GM21528 (cell line): ENCODE measurements around the gene SERGEF.

ENCODE experiments used
- ATAC-seq: cut with Tn5 transposase; IDR thresholded peaks from one replicate; pipeline ENCODE4 v1.9.1; 2021; ENCODE audit warnings: mild to moderate bottlenecking, moderate library complexity; ENCODE audit not compliant: unreplicated experiment, low FRiP score

Gene SERGEF

DNA sequence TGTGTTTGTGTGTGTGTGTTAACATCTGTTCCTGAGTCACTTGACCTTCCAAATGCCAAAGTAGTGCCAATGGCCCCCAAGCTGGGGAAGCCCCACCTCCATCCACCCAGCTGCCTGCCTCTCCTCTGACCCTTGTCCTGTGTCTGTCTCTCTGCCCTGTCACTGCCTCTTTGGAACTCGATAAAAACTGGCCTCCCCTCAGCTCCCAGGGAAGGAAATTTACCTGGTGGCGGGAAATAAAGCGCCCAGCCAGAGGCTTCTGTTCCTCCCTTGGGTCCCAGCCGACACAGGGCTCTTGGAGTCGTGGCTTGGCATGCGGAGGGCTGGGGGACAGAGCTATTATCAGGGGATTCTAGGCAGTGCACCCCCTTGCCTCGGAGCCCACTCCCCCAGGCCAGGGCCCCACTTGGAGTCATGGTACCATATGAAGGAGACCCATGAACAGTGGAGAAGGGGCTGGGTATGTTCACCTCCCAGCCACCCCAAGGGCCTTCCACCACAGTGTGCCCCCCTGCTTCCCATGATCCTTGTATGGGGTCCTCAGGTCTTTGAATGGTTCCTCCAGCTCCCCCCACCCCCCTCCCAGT is 272.1 kb downstream of the SERGEF start:
- no peak for ATAC-seq

DNA sequence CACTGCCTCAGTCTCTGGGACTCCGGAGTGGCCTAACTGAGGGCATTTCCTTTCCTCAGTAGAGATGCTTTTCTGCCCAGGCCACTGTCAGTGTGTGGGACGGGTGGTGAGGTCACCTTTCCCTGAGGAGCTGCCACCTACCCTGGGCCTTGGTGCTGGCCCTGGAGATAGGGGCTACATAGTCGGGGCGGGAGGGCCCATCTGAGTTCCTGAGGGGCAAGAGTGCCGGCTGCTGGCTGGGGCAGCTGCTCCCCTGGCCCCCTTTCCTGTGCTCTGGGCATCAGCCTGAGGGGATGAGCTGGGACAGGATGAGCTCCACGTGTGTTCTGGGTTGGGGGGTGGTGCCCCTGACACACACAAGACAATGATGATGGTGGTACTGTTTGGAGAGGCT is 272.9 kb downstream of the SERGEF start:
- ATAC-seq, result no peak

DNA sequence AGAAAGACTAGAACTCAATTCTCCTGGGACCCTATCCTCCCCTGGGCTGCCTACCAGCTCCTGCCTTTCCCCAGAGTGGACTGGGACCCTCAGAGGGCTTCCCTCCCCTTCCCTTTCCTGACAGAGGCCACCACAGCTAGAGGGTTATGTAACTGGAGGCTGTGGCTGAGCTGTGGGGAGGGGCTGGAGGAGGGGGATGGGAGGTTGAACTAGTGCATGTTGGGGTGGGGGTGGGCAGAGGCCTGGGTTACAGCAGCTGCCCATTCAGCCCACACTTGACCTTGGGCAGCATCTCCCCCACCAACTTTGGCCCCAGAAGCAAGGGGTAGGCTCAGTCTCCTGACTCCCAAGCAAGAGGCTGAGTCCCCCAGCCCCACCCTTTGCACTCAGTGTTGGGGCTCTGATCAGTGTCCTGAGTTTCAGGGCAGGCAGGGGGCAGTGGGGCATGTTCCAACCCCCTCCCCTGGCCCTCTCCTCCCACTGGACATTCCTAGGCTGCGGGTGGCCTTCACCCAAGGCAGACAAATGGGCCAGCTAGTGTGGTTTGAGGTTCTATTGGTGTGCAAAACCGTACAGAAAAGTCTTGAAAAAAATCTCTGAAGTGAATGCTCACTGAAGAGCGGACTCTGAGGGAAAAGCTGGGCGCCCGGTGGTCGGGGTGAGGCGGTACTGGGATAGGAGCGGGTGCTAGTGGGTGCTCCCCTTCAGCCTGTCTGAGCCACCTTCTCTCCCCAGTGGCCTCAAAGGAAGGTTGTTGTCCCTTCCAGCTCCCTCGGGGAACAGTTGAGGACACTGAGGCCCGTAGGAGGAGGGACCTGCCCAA is 274.5 kb downstream of the SERGEF start:
- no peak for ATAC-seq
